ENCODE measurements around the gene DCANP1.

The DCANP1 gene

DNA sequence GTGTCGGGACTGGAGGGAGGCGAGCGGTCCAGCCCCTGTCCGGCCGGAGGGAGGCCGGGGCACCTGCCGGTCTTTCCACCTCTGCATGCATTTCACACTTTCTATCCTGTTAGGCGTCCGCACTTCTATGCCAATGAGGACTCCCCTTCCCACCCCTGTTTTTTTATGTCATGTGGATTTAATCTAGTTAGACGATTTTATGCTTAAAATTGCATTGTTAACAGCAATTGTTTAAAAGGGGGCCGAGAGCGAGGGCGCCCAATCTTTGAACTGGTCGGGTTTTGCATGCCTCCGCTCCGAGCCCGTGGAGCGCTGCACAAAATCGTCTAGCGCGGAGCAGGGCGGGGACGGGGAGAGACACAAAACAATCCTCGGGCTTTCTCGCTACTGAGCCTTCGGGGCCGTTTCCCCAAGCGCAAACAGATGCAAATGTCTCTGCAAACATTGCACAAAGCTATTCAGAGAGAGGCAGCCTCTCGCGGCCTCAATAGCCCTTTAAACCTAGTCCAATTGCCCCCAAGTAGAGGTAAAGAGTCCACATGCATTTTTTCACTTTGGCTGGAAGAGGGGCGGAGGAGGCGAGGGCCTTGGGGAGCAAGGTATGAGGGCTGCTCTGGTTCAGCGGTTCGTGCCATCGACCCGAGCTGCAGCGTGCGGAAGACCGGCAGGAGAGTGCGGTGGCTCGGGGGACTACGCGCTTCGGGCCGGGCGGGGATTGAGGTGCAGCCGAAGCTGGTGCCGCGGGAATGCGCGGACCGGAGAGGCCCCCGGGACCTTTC lies 42.5 kb upstream of the DCANP1 start:
- Histone ChIP-seq H3K79me1 (ENCODE audit: low read length) (no peaks in the 10 kb centered on the region), H3K79me2 (ENCODE audit: control insufficient read depth, insufficient read depth, low read length, poor library complexity) (no peaks in the 10 kb centered on the region), H3K9me3 (ENCODE audit: insufficient read depth, low read depth, low read length) (peaks cover 4% of the 10 kb centered on the region), H3K36me3 (ENCODE audit: control insufficient read depth in 1 of 2, insufficient read depth in 2 of 2, low read length in 2 of 2) (no peaks in the 10 kb centered on the region), H2AFZ (ENCODE audit: insufficient read depth, low read length, poor library complexity) (no peak overlapping the region), H3K27ac (ENCODE audit: low read depth, low read length) (no peak overlapping the region), H3K23ac (ENCODE audit: low read length) (no peak overlapping the region), H3K18ac (ENCODE audit: low read length) (no peak overlapping the region), H3K14ac (ENCODE audit: low read length) (no peak overlapping the region), H2BK5ac (ENCODE audit: low read depth, low read length, poor library complexity) (no peak overlapping the region), H3K27me3 (ENCODE audit: insufficient read depth, low read length) (peaks cover 67% of the 10 kb centered on the region), H3K4me3 (ENCODE audit: low read depth, low read length) (no peak overlapping the region), H2BK120ac (ENCODE audit: insufficient read depth, low read length, poor library complexity) (no peak overlapping the region), H2AK5ac (ENCODE audit: low read length) (no peak overlapping the region), H3K4ac (ENCODE audit: low read depth, low read length) (no peak overlapping the region), H3K9ac (ENCODE audit: low read length) (no peak overlapping the region), H4K91ac (ENCODE audit: low read depth, low read length) (no peak overlapping the region), H2BK12ac (ENCODE audit: low read length) (no peak overlapping the region), H4K8ac (ENCODE audit: low read depth, low read length) (no peak overlapping the region), H4K12ac (ENCODE audit: low read depth, low read length) (no peak overlapping the region), H3K4me1 (ENCODE audit: control insufficient read depth in 1 of 2, insufficient read depth in 2 of 2, low read length in 2 of 2) (peaks cover 9 to 23% of the 10 kb centered on the region in 2 experiments), H3K4me2 (ENCODE audit: low read length) (peak overlapping the region; percentile 52)
- no CpG with 5 or more reads among the region's 53 CpGs for WGBS (ENCODE audit: extremely low coverage, insufficient coverage, insufficient read length)
- no peak for DNase-seq

DNA sequence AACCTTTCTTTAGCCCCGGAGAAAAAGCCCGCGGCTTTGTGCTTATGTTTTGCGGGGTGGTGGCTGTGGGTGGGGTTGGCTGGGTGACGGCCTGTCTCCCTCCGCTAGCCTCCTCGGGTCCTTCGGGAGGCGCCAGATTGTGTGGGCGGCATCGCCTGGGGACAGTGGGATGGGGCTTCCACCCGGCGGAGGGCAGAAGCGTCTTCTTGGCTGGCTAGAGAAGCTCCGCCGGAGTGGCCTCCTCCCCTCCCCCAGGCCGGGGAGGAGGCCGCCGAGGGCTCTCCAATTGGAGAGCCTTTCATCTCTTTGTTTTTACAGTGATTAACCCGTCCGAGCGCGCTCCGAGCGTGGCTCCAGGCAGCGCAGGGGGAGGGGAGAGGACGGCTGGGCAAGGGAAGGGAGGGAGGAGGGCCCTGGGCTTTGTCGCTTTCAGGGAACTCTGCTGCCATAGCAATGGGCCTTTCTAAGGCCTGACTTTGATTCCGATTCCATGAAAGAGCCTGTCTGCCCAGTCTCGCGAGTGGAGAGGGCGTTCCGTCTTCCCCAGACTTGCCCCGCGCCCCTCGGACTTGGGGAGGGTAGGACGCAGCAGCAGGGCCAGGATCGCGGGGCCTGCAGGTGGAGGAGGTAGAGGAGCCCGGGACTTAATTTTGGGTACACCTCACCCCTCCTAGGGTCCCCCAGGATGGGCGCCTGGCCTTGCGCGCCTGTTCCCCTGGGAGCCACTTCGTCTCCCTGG lies 41.7 kb upstream of the DCANP1 start:
- WGBS (ENCODE audit: extremely low coverage, insufficient coverage, insufficient read length) = no CpG with 5 or more reads among the region's 44 CpGs
- Histone ChIP-seq H3K9ac (ENCODE audit: low read length) (no peak overlapping the region), H2BK12ac (ENCODE audit: low read length) (no peak overlapping the region), H4K12ac (ENCODE audit: low read depth, low read length) (no peak overlapping the region), H3K79me1 (ENCODE audit: low read length) (no peaks in the 10 kb centered on the region), H2AFZ (ENCODE audit: insufficient read depth, low read length, poor library complexity) (no peak overlapping the region), H2BK120ac (ENCODE audit: insufficient read depth, low read length, poor library complexity) (no peak overlapping the region), H3K9me3 (ENCODE audit: insufficient read depth, low read depth, low read length) (peaks cover 5% of the 10 kb centered on the region), H3K27ac (ENCODE audit: low read depth, low read length) (no peak overlapping the region), H3K14ac (ENCODE audit: low read length) (no peak overlapping the region), H3K4me3 (ENCODE audit: low read depth, low read length) (no peak overlapping the region), H2AK5ac (ENCODE audit: low read length) (no peak overlapping the region), H3K4ac (ENCODE audit: low read depth, low read length) (no peak overlapping the region), H2BK5ac (ENCODE audit: low read depth, low read length, poor library complexity) (no peak overlapping the region), H3K4me1 (ENCODE audit: control insufficient read depth in 1 of 2, insufficient read depth in 2 of 2, low read length in 2 of 2) (peaks cover 9 to 23% of the 10 kb centered on the region in 2 experiments), H4K91ac (ENCODE audit: low read depth, low read length) (no peak overlapping the region), H3K79me2 (ENCODE audit: control insufficient read depth, insufficient read depth, low read length, poor library complexity) (no peaks in the 10 kb centered on the region), H3K23ac (ENCODE audit: low read length) (no peak overlapping the region), H4K8ac (ENCODE audit: low read depth, low read length) (no peak overlapping the region), H3K4me2 (ENCODE audit: low read length) (peak overlapping the region; percentile 50), H3K27me3 (ENCODE audit: insufficient read depth, low read length) (peaks cover 71% of the 10 kb centered on the region), H3K36me3 (ENCODE audit: control insufficient read depth in 1 of 2, insufficient read depth in 2 of 2, low read length in 2 of 2) (no peaks in the 10 kb centered on the region), H3K18ac (ENCODE audit: low read length) (no peak overlapping the region)
- no peak for DNase-seq

GRCh38 chr5:135487839-135488514 lies 40.8 kb upstream of the DCANP1 start:
- H2BK12ac ChIP-seq (ENCODE audit: low read length) = no peak overlapping the region
- H3K14ac ChIP-seq (ENCODE audit: low read length) = no peak overlapping the region
- H3K9ac ChIP-seq (ENCODE audit: low read length) = no peak overlapping the region
- H3K18ac ChIP-seq (ENCODE audit: low read length) = no peak overlapping the region
- H2BK120ac ChIP-seq (ENCODE audit: insufficient read depth, low read length, poor library complexity) = no peak overlapping the region
- no peak overlapping the region for H4K8ac ChIP-seq (ENCODE audit: low read depth, low read length)
- H2BK5ac ChIP-seq (ENCODE audit: low read depth, low read length, poor library complexity) = no peak overlapping the region
- H3K9me3 ChIP-seq (ENCODE audit: insufficient read depth, low read depth, low read length) = peaks cover 5% of the 10 kb centered on the region
- H3K79me2 ChIP-seq (ENCODE audit: control insufficient read depth, insufficient read depth, low read length, poor library complexity) = no peaks in the 10 kb centered on the region
- no peak overlapping the region for H3K4me2 ChIP-seq (ENCODE audit: low read length)
- H2AK5ac ChIP-seq (ENCODE audit: low read length) = no peak overlapping the region
- no peak overlapping the region for H3K27ac ChIP-seq (ENCODE audit: low read depth, low read length)
- H3K4ac ChIP-seq (ENCODE audit: low read depth, low read length) = no peak overlapping the region
- H3K27me3 ChIP-seq (ENCODE audit: insufficient read depth, low read length) = peaks cover 71% of the 10 kb centered on the region
- no peaks in the 10 kb centered on the region for H3K79me1 ChIP-seq (ENCODE audit: low read length)
- H2AFZ ChIP-seq (ENCODE audit: insufficient read depth, low read length, poor library complexity) = no peak overlapping the region
- H3K4me1 ChIP-seq (ENCODE audit: control insufficient read depth in 1 of 2, insufficient read depth in 2 of 2, low read length in 2 of 2) = peaks cover 9 to 22% of the 10 kb centered on the region in 2 experiments
- WGBS (ENCODE audit: extremely low coverage, insufficient coverage, insufficient read length) = no CpG with 5 or more reads among the region's 11 CpGs
- no peaks in the 10 kb centered on the region for H3K36me3 ChIP-seq (ENCODE audit: control insufficient read depth in 1 of 2, insufficient read depth in 2 of 2, low read length in 2 of 2)
- no peak overlapping the region for H3K4me3 ChIP-seq (ENCODE audit: low read depth, low read length)
- H3K23ac ChIP-seq (ENCODE audit: low read length) = no peak overlapping the region
- H4K12ac ChIP-seq (ENCODE audit: low read depth, low read length) = no peak overlapping the region
- no peak for DNase-seq
- H4K91ac ChIP-seq (ENCODE audit: low read depth, low read length) = no peak overlapping the region

GRCh38 chr5:135487037-135487395 lies 39.9 kb upstream of the DCANP1 start:
- Histone ChIP-seq H3K4me1 (ENCODE audit: control insufficient read depth in 1 of 2, insufficient read depth in 2 of 2, low read length in 2 of 2) (peaks cover 9 to 22% of the 10 kb centered on the region in 2 experiments), H3K14ac (ENCODE audit: low read length) (no peak overlapping the region), H4K91ac (ENCODE audit: low read depth, low read length) (no peak overlapping the region), H3K9me3 (ENCODE audit: insufficient read depth, low read depth, low read length) (peaks cover 5% of the 10 kb centered on the region), H3K9ac (ENCODE audit: low read length) (no peak overlapping the region), H3K36me3 (ENCODE audit: control insufficient read depth in 1 of 2, insufficient read depth in 2 of 2, low read length in 2 of 2) (no peaks in the 10 kb centered on the region), H3K79me2 (ENCODE audit: control insufficient read depth, insufficient read depth, low read length, poor library complexity) (no peaks in the 10 kb centered on the region), H3K4me2 (ENCODE audit: low read length) (no peak overlapping the region), H3K27me3 (ENCODE audit: insufficient read depth, low read length) (peaks cover 63% of the 10 kb centered on the region), H3K4me3 (ENCODE audit: low read depth, low read length) (no peak overlapping the region), H2BK120ac (ENCODE audit: insufficient read depth, low read length, poor library complexity) (no peak overlapping the region), H3K79me1 (ENCODE audit: low read length) (no peaks in the 10 kb centered on the region), H3K23ac (ENCODE audit: low read length) (no peak overlapping the region), H2AK5ac (ENCODE audit: low read length) (no peak overlapping the region), H4K8ac (ENCODE audit: low read depth, low read length) (no peak overlapping the region), H2AFZ (ENCODE audit: insufficient read depth, low read length, poor library complexity) (no peak overlapping the region), H4K12ac (ENCODE audit: low read depth, low read length) (no peak overlapping the region), H3K18ac (ENCODE audit: low read length) (no peak overlapping the region), H2BK5ac (ENCODE audit: low read depth, low read length, poor library complexity) (no peak overlapping the region), H3K4ac (ENCODE audit: low read depth, low read length) (no peak overlapping the region), H2BK12ac (ENCODE audit: low read length) (no peak overlapping the region), H3K27ac (ENCODE audit: low read depth, low read length) (no peak overlapping the region)
- no peak for DNase-seq
- WGBS (ENCODE audit: extremely low coverage, insufficient coverage, insufficient read length) = no CpG with 5 or more reads among the region's 1 CpG

Data from trophoblast cell (in vitro differentiated cells and primary cell).